T-helper 2 cell treated with Interferon-gamma antibody and Interleukin-4, amounts not matched to agents 100 ng/mL and 5 ng/mL, for 36 hours (primary cell): Measurements from ENCODE around the gene NOC2L. TPM values are rescaled to one million over a fixed set of nuclear protein-coding genes. Genes with fewer than 3 reads are reported as not detected.

Experiments used
- intact Hi-C: fragments of 100-400 bp; cut with micrococcal nuclease; formaldehyde crosslinking; loops from one replicate; pipeline ENCODE4 v1.15.1; 2023
- total RNA-seq: library from RNA; stranded (reverse); gene quantifications from 2 replicates; pipeline ENCODE4 v1.2.3, GENCODE V29; 2022

NOC2L gene
- total RNA-seq, 1 donor from 2014 or later, result 90.7 TPM

DNA sequence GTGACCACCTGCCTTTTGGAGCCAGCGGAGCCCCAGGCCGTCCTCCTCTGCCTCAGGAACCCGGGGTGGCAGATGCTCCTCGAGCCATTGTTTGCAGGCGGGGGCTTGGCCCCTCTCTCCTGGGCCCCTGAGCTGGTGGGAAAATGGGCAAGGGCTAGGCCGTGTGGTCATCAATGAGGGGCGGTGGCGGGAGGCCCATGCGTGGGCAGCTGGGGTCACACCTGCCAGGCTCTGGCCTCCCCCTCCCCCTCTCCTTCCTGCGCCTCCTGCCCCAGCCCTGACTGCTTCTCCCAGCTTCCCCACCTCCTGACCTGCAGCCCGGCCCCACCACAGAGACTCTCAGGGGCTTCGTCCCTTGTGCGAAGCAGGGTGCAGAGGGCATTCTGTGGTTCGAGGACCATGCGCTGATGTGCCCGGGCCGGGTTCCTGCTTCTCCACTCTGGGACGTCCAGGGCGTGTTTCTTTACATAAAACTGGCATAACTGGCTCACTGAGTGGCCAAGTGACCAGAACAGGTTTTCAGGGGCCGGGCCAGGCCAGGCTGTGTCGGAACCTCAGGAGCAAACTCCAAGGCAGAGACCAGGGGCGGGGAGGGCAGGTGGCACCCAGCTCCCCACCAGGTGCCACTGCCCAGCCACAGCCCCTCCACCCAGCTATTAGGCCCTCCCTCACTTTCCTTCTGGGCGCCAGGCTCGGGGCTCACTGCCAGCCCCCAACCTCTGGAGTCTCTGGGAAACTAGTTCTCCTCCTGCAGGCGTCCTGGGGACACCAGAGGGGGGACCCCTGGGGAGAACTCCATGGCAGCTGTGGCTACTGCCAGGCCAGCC lies 26.1 kb downstream of the NOC2L start:
- intact Hi-C loops, result no loop called here

- intact Hi-C loops, result no loop called here
Measured at GRCh38 chr1:932173-932510, 26.9 kb downstream of the NOC2L start.

DNA sequence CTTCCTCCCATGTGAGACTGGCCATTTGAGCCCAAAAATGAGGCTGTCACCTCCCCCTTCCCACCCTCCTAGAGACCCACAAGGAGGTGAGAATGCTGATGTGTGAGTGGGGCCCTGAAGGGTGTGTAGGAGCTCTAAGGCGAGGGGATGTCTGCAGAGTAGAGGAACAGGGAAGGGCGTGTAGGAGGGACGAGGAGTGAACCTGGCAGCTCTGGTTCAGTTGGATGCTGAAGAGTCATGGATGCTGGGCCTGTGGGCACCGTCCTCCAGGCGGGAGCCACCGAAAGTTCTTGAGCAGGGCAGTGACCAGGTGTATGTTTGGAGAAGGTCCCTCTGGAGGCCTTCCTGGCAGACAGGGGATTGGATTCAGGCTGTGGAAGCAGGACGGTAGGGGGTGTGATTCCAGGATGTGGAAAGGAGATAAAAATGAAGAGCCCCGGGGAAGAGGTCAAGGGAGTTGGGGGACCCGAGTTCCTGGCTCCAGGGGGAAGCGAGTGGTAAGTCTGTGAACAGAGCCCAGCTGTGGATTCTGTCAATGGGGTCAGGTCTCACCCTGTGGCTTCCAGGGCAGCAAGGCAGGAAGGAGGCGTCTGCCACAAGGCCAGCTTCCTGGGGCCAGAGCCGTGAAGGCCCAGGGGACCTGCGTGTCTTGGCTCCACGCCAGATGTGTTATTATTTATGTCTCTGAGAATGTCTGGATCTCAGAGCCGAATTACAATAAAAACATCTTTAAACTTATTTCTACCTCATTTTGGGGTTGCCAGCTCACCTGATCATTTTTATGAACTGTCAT lies 27.5 kb downstream of the NOC2L start:
- intact Hi-C loops, result no loop called here

GRCh38 chr1:930633-931138 lies 28.4 kb downstream of the NOC2L start:
- intact Hi-C loops, result no loop called here

- intact Hi-C loops, result no loop called here
Measured at GRCh38 chr1:929712-930632, 29.1 kb downstream of the NOC2L start.

DNA sequence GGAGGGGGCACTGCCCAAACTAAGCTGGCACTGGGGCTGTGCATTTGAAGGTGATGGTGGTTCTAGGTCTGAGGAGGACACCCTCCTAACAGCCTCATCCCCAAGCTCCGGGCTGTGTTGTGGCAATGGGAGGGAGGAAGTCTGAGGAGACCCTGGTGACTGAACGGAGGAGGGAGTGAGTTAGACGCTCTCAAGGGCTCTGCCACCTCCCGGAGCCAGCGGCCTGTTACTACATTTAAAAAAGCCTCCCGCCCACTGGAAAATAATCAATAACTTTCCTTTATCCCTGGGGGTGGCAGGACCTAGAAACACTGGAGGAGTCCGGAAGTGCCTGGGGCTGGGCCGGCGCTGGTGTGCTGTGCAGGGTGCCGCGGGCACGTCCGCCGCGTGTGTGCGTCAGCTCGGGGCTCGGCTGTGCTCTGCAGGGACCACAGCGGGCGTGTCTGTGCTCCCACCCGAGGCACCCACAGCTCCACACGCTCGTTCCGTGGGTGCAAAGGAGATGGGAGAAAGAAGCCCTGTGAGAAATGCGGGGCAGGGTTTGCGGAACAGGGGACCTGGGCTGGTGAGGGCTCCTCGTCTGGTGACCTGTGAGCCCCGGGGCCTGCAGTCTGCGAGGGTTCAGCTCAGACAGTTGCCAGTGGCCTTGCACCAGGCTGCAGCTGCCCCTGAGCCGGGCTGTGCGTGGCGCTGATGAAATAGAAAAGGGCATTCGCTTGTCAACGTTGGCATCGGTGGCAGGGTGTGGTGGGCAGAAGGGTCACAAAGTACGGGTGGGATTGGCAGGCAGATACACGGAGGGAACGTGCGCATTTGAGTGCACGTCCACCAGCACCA lies 30.0 kb downstream of the NOC2L start:
- intact Hi-C loops, result no loop called here

- intact Hi-C loops, result no loop called here
Measured at GRCh38 chr1:927748-928147, 31.3 kb downstream of the NOC2L start.

DNA sequence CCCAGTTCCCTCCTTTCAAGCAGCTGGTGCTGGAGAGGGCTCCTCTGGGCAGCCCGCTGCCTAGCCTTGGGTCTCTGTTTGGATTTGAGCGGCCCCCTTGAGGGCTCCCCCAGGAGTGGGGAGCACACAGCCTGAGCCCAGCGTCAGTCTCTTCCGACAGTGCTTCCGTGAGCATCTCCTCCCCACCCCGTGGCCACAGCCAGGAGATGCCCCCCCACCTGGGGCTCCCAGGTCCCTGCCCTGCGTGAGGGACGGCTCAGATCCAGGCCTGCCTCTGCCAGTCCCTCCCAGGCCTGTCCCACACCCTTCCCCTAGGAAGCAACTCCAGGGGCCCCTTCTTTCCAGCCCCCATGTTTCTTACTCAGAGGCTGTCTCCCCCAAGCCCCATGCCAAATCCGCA lies 31.8 kb downstream of the NOC2L start:
- intact Hi-C loops, result no loop called here

- intact Hi-C loops, result no loop called here
Measured at GRCh38 chr1:925561-926421, 33.3 kb downstream of the NOC2L start.

DNA sequence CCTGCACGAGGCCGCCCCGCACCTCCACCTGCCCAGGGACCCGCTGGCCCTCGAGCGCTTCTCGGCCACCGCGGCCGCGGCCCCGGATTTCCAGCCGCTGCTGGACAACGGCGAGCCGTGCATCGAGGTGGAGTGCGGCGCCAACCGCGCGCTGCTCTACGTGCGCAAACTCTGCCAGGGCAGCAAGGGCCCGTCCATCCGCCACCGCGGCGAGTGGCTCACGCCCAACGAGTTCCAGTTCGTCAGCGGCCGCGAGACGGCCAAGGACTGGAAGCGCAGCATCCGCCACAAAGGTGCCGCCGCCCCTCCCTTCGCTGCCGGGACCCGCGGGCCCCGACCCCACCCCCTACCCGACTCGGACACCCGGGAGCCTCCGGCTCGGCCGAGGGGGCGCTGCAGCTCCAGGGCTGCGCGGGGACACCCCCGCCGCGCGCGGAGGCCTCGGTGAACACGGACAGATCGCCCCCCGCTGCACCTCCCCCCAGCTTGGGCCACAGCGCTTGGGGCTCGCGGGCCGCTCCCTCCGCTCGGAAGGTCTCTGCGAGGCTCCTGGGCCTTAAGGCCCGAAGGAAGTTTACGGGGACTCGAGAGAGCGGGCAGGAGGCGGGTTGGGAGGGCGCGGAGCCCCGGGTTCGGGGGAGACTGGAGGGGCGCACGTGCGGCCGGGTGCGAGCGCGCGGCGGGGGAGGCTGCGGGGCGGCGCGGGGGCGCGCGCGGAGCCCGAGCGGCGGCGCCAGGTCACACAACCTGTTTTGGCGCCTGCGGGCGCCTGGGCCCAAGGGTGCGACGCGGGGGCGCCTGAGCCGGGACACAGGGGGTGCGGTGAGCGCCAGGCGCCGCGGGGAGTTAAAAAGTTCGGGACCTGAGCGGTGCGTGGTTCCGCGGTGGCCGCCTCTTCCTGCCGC lies 34.1 kb downstream of the NOC2L start:
- intact Hi-C loops, result no loop called here

DNA sequence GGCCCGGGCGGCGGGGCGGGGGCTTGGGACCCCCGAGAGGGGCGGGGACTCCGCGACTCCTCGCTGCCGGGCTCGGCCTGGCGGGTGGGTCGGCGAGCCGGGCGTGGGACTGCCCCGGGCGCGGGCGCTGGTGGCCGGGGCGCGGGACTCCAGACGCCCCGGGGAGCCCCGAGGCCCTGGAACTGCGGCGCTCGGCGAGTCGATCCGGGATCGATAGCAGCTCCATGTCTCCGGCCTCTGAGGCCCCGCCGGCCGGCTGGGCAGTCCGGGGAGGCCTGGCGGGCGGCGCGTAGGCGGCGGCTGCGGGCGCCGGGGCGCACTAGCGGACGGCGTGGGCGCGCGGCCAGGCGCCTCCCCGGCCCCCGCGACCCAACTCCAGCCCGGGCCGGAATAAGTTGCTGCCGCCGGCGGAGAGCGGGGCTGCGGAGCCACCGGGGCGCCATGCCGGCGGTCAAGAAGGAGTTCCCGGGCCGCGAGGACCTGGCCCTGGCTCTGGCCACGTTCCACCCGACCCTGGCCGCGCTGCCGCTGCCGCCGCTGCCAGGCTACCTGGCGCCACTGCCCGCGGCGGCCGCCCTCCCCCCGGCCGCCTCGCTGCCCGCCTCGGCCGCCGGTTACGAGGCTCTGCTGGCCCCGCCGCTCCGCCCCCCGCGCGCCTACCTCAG lies 34.9 kb downstream of the NOC2L start:
- intact Hi-C loops, result no loop called here

- intact Hi-C loops, result no loop called here
Measured at GRCh38 chr1:923131-923990, 35.7 kb downstream of the NOC2L start, which contains the start of gene SAMD11. Gene SAMD11, plus strand, starts transcription at chr1:923923. Its CDS starts 509 bp downstream, at chr1:924432.

- intact Hi-C loops, result no loop called here
Measured at GRCh38 chr1:921011-921837, 37.8 kb downstream of the NOC2L start.

DNA sequence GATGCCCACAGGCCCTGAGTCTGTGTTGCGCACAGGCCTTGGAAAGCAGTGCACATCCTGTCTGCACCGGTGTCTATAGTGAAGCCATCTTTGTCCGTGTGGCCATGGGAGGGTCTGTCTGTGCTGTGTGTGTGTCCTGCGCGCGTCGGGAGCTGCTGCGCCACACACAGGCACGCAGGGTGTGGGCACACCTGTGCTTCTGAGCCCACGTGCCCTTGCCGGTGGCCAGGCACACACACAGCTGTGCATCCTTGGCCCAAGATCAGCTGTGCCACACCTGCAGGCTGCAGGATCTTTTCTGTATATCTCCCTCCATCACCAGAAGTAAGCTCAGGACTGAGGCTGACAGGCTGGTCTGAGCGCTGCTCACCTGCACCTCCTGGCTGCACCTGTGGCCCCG lies 38.5 kb downstream of the NOC2L start:
- intact Hi-C loops, result no loop called here

GRCh38 chr1:920010-920409 lies 39.0 kb downstream of the NOC2L start:
- intact Hi-C loops, result no loop called here

DNA sequence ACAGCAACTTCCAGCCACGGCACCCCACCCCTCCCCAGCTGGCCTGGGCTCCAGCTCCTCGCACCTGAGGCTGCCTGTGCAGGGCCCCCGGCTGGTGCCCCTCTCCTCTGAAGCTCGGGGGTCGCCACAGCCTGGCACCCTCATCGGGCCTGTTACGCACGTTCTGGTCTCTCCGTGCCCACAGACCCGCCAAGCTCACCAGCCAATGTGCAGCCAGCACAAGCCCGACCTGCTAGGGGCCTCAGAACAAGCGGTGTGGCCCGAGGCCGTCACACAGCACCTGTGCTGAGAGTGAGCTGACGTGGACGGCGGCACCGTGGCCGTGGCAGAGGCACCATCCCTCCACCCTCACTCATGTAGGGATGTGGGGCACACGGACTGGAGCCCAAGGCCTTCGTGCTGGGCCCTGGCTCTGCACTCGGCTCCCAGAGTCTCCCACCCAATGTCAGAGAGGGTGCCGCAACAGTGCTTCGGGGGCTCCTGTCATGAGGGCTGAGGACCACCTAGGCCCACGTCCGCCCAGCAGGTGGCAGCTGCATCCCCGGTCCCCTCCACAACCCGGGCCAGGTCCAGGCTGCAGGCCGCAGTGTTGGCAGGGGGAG lies 39.7 kb downstream of the NOC2L start:
- intact Hi-C loops, result no loop called here
